RPMI7951 (cell line): ENCODE results near the gene MX2. TPM values are rescaled to one million over a fixed set of nuclear protein-coding genes. Genes with fewer than 3 reads are reported as not detected.
"Not testable (repeated sequence)": the region's sequence is repeated elsewhere in the genome, so short reads cannot be mapped to it uniquely, and the experiment has no call there.

ENCODE experiments used
- DNase-seq: peaks from one replicate; pipeline ENCODE4 v3.0.0-alpha.2; 2012; ENCODE audit warnings: low read depth
- total RNA-seq: library from RNA; depleted of rRNA; stranded (reverse); fragments of >200 nt; shearing (Covaris generic); gene quantifications from 2 replicates; pipeline ENCODE4 v1.2.3, GENCODE V29; 2014

Gene MX2
- total RNA-seq, 1 experiment from 2014 or later = 105 TPM

GRCh38 chr21:41338455-41338854 is 23.4 kb upstream of the MX2 start:
- DNase-seq = no peak

- no peak for DNase-seq
Observed at GRCh38 chr21:41342035-41342434, 19.8 kb upstream of the MX2 start.

DNA sequence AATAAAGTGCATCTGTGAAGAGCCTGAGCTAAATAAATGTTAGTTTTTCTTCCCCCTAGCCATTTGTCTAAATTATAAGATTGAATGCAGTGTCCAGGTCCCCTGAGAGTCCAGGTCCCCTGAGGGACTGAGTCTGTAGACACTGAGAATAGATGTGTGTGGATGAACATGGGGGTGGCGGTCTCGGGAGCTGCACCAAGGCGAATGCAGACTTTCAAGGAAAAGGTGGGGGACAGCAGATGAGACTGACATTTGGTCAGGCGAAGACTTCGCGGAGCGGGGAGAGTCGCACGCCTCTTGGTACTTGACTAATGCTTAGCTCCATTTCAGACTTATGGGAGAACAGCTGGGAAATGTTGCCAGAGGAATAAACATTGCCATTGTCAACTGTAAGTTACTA is 17.7 kb upstream of the MX2 start:
- DNase-seq = no peak

- DNase-seq = no peak
Observed at GRCh38 chr21:41345356-41345755, 16.5 kb upstream of the MX2 start.

DNA sequence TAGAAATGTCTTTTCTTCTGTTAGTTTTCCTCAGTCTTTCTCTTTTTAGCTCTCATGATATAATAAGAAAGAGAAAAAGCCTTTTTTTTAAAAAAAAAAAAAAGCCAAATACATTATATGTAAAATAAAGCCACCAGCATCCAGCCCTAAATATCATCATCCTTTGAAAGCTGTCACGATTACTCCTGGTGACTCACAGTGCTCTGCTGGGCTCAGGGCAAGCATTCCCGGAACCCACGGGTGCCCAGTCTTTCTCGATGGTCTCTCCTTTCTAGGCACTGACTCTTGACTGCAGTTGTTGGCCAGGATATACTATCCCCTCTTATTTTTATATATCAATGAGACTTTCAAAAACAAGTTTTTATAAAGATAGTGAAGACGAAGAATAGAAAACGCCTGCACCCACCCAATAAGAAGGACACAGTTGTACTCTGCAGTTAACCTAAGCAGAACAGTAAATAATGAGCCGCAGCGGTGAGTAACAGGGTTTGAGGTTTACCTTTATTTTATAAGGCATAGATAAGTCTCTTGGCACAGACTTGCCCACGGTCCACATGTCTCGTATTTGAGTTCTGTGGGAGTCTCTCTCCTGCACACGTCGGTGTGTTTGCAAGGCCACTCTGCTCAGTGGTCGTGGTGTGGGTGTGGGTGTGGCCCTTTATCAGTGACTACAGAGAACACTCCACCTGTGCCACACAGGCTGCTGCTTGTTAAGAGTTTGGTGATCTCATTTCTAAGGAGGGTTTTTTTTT is 15.7 kb upstream of the MX2 start:
- no peak for DNase-seq

DNA sequence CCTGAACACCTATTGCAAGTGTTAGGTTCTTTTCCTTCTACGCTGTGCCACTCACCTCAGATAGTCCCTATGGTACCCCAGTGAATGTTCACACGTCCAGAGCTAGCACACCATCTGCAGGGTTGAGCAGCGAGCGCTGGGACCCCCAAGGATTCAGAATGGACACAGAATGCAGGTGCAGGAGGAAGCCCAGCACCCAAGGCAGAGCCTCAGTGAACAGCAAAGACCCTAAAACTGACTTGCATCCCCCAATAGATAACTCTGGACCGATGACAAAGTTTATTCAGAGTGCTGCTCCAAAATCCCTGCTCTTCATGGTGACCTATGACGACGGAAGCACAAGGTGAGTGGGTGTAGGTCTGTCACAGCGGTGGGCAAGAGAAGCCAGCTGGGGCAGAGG is 15.1 kb upstream of the MX2 start:
- DNase-seq = no peak

DNA sequence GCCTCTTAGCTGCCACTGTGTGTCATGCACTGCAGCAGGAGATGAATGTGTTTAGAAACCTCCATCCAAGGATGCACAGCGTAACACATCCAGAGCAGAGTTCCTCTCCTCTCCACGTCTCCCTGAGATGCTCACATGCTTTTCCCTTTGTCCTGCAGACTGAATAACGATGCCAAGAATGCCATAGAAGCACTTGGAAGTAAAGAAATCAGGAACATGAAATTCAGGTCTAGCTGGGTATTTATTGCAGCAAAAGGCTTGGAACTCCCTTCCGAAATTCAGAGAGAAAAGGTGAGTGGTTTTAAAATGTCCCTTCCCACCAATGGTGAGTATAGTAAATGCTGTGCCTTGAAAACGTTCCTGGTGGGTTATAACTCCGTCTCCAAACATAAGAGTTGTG is 13.4 kb upstream of the MX2 start:
- no peak for DNase-seq

- no peak for DNase-seq
Observed at GRCh38 chr21:41349126-41349525, 12.7 kb upstream of the MX2 start.

DNA sequence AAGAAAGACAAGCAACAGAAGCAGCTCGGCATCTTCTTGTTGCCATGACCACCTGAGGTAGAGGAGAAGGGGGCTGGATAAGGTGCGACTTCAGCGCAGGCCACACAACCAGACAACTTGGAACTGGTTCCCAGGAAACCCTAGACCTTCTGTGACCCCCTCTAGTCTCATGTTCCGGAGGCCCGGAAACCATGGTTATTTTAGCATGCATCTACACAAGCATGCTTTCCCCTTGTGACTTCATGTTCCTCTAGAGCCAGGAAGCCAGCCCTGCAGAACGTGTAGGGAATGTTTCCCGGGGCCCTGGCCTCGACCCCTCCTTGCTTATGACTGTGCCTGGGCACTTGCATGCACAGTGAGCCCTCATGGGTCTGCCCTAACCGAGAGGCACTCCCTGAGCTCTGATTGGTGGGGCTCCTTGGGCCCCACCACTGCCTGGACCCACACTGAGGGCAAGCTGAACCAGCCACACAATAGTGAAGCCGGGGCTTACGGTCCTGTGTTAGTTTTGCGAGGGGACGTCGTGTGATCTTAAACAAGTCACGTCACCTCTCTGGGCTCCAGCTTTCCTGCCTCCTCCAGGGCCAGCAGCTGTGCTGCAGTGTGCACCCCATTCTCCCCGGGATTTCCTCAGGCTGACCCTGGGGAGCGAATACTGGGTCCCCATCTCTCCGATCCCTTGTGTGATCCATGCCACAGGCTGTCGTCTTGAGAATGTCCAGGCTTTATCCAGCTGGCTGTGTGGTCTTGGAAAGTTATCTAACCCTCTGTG is 12.0 kb upstream of the MX2 start:
- no peak for DNase-seq

DNA sequence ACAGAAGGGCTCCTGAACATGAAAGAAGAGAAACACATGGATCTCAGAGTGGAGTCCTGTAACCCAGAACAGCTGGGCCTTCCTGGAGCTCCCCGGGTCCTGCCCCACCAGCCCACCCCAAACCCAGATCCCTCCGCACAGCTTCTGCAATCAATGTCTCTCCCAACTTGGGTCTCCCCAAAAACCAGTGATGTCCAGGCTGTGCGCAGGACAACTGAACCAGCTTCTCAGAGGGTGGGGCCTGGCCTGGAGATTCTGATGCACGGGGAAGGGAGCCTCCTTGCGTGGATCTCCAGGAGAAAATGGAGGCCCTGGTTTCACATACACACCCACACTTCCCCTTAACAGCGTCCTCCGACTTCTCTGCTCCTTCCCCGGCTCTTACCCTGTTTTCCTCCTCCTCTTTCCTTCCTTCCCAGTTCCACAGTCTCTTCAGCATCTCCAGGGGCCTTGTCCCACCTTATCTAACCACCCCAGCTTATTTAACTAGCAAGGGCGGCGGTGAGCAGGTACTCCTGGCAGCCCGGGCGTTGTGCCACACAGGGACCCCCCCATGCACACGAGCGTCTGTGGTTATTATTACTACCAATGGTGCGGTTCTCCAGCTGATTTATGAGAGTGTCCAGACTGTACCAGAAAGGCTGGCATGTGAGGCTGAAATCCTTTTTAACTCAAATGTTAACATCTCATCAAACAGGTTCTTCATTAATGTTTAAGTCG is 11.2 kb upstream of the MX2 start:
- no peak for DNase-seq

- DNase-seq = no peak
Observed at GRCh38 chr21:41357546-41357945, 4.3 kb upstream of the MX2 start.

DNA sequence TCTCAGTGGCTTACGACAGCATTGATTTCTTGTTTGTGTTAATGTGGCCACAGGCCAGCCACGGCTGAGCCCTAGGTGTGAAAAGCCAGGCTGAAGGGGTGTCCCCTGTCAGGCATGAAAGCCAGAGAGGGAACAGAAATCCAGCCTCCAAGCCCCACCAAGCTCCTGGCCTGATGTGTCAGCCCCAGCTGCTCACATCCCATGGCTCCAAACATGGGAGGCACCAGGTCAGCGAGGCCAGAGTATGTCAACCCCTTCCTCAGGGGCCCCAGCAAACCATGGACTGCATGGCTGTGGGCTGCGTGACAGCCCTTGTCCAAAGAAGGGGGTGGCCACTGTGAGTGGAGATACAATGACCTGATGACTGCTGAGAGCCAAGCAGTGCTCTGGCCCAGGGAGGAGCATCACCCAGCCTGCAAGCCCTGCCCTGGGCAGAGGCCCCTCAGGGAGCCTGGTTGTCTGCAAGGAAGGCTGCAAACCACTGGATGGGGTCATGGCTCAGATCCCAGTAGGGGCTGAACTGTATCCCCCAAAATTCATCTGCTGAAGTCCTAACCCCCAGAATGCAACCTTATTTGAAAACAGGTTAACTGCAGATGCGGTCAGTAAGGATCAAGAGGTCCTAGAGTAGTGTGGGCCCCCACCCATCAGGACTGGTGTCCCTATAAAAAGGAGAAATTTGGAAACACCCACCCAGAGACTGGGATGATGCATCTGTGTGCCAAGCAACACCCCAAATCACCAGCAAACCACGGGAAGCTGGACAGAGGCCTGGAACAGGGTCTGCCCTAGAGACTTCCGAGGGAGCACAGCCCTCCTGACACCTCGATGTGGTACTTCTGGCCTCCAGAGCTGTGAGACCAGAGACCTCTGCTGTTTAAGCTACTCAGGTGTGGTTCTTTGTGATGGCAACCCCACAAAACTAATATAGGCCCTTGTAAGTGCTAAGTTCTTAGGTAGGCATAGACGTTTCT is 3.3 kb upstream of the MX2 start:
- no peak for DNase-seq

DNA sequence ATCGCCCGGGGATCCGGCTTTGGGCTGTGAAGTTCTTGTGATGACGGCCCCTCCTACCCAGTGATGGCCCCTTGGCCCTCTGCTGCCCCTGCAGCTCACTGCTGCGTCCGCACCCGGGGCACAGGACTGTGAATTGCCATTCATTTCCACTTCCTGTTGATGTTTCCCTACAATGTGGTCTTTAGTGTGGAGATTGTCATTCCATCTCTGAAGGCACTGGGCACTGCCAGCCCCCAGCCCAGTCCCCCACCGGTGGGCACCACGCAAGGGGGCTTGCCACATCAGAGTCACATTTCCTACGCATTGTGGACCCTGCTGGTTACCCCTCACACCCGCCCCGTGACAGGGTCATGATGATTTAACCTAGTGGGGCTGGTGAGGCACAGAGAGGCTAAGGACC is 2.5 kb upstream of the MX2 start:
- DNase-seq = no peak

DNA sequence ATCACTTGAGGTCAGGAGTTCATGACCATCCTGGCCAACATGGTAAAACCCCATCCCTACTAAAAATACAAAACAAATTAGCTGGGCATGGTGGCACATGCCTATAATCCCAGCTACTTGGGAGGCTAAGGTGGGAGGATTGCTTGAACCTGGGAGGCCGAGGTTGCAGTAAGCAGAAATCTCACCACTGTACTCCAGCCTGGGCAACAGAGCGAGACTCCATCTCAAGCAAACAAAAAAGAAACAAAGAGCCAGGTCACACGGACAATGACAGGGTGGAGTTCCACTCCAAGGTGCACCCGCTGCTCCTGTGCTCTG is 2.1 kb upstream of the MX2 start:
- not testable (repeated sequence) for DNase-seq

GRCh38 chr21:41360072-41360821 is 1.6 kb upstream of the MX2 start:
- DNase-seq = no peak

DNA sequence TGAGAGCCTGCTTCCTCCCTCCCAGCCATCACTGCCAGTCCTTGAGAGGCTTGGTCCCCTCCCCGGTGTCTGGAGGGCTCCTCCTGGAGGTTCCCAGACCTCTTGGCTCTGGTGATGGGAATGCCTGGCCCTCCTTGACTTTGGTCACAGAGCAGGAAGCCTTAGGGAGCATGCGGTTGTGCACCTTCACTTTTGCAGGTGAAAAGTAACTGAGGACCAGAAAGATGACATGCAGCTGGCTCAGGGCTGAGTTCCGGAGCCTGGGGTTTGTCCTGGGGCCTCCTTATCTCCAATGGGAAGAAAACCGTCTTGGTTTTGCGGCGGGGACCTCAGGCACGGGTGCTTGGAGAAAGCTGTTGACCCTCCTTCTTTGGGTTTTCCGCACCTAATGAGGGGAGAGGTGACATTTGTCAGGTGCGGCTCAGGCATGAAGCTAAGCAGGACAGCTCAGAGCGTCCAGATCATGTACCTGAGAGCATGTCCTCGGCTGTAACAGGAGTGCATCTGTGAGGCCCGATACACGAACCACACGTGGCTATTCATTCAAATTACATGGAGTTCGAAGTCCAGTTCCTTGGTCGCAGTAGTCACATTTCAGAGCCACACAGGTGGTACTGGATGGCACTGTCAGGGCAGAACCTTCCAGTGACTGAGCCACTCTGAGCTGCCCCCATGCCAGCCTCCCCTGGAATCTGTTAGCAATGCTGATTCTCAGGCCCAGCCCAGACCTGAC is 608 bp upstream of the MX2 start:
- no peak for DNase-seq

DNA sequence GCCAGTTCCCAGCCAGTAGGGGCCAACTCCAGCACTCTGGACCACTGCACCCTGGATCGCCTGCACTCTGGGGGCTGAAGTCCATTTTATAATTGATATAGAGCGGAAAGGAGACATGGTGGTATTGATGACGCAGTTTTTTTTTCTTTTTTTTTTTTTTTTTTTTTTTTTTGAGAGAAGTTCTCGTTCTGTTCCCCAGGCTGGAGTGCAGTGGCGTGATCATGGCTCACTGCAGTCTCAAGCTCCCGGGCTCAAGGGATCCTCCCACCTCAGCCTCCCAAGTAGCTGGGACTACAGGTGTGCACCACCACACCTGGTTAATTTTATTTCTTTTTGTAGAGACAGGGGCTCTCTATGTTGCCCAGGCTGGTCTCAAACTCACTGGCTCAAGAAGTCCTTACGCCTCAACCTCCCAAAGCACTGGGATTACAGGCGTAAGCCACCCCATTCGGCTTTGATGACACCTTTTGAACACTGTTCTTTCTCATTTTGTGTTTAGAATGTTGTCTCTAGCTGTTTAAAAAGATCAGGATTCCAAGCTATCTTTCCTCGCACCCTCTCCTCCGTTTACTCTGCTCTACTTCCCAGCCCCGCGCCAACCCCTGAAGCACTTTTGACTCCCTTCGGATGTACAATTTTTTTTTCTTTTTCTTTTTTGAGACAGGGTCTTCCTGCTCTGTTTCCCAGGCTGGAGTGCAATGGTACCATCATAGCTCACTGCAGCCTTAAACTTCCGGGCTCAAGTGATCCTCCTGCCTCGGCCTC is 960 bp downstream of the MX2 start:
- DNase-seq = no peak

DNA sequence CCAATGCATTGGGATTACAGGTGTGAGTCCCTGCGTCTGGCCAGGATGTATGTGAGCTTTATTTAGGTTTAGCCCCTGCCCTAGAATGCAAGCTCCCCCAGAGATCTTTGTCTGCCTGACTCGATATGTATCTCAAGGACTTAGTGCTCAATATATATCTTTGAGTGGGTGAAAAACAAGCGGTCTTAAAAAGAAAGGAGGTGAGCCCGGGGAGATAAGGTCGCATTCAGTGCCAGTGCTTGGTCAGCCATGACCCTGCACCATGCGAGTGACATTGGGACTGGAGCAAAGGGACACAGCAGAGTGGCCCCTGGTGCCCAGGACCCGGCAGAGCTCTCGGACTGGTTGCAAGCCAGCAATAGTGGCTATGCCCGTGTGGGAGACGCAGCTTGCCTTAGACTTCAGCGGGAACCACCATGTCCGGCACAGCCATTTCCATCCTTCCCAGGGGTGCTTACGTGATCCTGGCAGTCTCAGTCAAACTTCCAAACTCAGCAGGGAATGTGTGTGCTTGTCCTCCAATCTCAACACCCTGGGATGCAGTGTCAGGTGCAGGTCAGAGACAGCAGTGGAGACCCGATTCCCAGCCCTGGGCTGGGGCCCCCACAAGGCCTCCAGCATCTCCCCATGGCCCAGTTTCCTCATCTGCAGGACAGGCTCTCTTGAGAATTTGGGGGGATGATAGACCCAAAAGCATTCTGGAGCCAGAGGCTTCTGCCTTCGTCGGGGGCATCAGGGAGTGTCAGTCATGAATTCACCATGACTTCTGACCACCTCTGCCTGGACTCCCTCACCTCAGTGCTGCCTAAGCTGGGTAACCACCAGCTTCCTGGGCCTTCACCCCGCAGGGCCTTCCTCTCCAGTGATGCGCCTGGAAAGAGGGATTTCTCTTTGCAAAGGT is 1.8 kb downstream of the MX2 start:
- no peak for DNase-seq
